Measurements from ENCODE around the gene CPVL. TPM values are rescaled to one million over a fixed set of nuclear protein-coding genes. Genes with fewer than 3 reads are reported as not detected.

The CPVL gene
- total RNA-seq, 2 experiments from 2014 or later = not detected

- no peaks in the 10 kb centered on the region for H3K4me1 ChIP-seq (ENCODE audit: insufficient read depth, low read length, poor library complexity, severe bottlenecking)
- H3K36me3 ChIP-seq (ENCODE audit: insufficient read depth, low read length) = no peaks in the 10 kb centered on the region
- H3K9me3 ChIP-seq (ENCODE audit: low read length) = no peaks in the 10 kb centered on the region
- no peak for DNase-seq (ENCODE audit: low spot score)
- no peak overlapping the region for H3K4me3 ChIP-seq (ENCODE audit: low read depth, low read length, poor library complexity, severe bottlenecking)
- CTCF ChIA-PET (ENCODE audit: unreplicated experiment) = no interaction called here
- no peaks in the 10 kb centered on the region for H3K9me2 ChIP-seq (ENCODE audit: insufficient read depth, low read length)
- H3K4me2 ChIP-seq (ENCODE audit: low read length) = no peak overlapping the region
- H3K79me2 ChIP-seq (ENCODE audit: insufficient read depth, low read depth, low read length) = no peaks in the 10 kb centered on the region
- BruUV-seq (replicated peaks) = no TSS peak
- POLR2A ChIA-PET = no interaction called here
- H2AFZ ChIP-seq (ENCODE audit: low read length) = no peak overlapping the region
- H4K20me1 ChIP-seq (ENCODE audit: insufficient read depth, low read length) = no peaks in the 10 kb centered on the region
- TF ChIP-seq, protein P1, sequence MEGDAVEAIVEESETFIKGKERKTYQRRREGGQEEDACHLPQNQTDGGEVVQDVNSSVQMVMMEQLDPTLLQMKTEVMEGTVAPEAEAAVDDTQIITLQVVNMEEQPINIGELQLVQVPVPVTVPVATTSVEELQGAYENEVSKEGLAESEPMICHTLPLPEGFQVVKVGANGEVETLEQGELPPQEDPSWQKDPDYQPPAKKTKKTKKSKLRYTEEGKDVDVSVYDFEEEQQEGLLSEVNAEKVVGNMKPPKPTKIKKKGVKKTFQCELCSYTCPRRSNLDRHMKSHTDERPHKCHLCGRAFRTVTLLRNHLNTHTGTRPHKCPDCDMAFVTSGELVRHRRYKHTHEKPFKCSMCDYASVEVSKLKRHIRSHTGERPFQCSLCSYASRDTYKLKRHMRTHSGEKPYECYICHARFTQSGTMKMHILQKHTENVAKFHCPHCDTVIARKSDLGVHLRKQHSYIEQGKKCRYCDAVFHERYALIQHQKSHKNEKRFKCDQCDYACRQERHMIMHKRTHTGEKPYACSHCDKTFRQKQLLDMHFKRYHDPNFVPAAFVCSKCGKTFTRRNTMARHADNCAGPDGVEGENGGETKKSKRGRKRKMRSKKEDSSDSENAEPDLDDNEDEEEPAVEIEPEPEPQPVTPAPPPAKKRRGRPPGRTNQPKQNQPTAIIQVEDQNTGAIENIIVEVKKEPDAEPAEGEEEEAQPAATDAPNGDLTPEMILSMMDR (conservative IDR thresholded peaks at IDR 0.05; ENCODE audit: low read length) = no peak
- no peak for TF ChIP-seq EZH2phosphoT487 (IDR thresholded peaks at IDR 0.05; ENCODE audit: borderline replicate concordance, low read depth, low read length)
- intact Hi-C loops (cut with micrococcal nuclease; ENCODE audit: unreplicated experiment) = no loop called here
- no peak overlapping the region for H3K27ac ChIP-seq (ENCODE audit: low read depth, low read length, poor library complexity, severe bottlenecking)
Measured at GRCh38 chr7:28955718-28956607, 190.4 kb downstream of the CPVL start.

DNA sequence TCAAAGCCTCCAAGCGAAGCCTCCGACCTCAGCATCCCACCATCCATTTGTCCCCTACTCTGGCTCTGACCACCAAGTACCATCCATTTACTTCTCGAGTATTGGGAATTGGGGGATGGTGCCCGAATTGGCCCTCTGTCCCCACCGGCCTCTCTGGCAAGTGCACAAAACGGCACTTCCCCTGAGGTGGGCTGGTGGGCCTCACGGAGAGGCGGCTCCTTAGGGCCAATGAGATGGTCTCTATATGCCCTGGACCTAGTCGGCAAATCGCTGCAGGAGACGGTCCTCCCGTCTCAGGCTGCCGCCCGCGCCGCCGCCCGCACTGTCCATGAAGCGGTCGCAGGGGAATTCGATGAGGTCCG is 191.0 kb downstream of the CPVL start:
- intact Hi-C loops (cut with micrococcal nuclease; ENCODE audit: unreplicated experiment) = no loop called here
- H3K36me3 ChIP-seq (ENCODE audit: insufficient read depth, low read length) = no peaks in the 10 kb centered on the region
- POLR2A ChIA-PET = no interaction called here
- no peak for DNase-seq (ENCODE audit: low spot score)
- no peaks in the 10 kb centered on the region for H3K4me1 ChIP-seq (ENCODE audit: insufficient read depth, low read length, poor library complexity, severe bottlenecking)
- no peak overlapping the region for H3K27ac ChIP-seq (ENCODE audit: low read depth, low read length, poor library complexity, severe bottlenecking)
- CTCF ChIA-PET (ENCODE audit: unreplicated experiment) = no interaction called here
- TF ChIP-seq EZH2phosphoT487 (IDR thresholded peaks at IDR 0.05; ENCODE audit: borderline replicate concordance, low read depth, low read length) = no peak
- TF ChIP-seq, protein P1 (conservative IDR thresholded peaks at IDR 0.05; ENCODE audit: low read length) = no peak
- H2AFZ ChIP-seq (ENCODE audit: low read length) = no peak overlapping the region
- no peaks in the 10 kb centered on the region for H4K20me1 ChIP-seq (ENCODE audit: insufficient read depth, low read length)
- no TSS peak for BruUV-seq (replicated peaks)
- H3K9me3 ChIP-seq (ENCODE audit: low read length) = no peaks in the 10 kb centered on the region
- H3K9me2 ChIP-seq (ENCODE audit: insufficient read depth, low read length) = no peaks in the 10 kb centered on the region
- no peaks in the 10 kb centered on the region for H3K79me2 ChIP-seq (ENCODE audit: insufficient read depth, low read depth, low read length)
- no peak overlapping the region for H3K4me3 ChIP-seq (ENCODE audit: low read depth, low read length, poor library complexity, severe bottlenecking)
- H3K4me2 ChIP-seq (ENCODE audit: low read length) = no peak overlapping the region

DNA sequence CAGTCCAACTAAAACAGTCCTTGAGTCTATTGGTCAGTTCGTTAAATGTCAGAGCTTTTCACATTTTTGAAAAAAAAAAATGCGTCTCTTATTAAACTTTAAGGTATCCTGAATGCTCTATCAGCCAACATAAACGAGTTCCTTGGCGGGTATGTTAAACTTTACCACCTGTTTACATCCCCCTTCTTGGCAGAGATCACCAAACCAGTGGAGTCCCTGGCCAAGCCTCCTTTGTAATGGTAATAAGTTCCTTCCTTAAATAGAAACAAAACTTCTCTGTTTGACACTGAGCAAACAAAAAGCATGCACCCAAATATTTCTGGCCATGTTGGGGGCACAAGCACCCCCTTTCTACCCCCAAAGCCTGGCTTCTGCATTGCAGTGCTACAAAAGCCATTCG is 191.4 kb downstream of the CPVL start:
- Histone ChIP-seq H3K4me2 (ENCODE audit: low read length) (no peak overlapping the region), H4K20me1 (ENCODE audit: insufficient read depth, low read length) (no peaks in the 10 kb centered on the region), H3K27ac (ENCODE audit: low read depth, low read length, poor library complexity, severe bottlenecking) (no peak overlapping the region), H3K4me3 (ENCODE audit: low read depth, low read length, poor library complexity, severe bottlenecking) (no peak overlapping the region), H3K36me3 (ENCODE audit: insufficient read depth, low read length) (no peaks in the 10 kb centered on the region), H3K9me2 (ENCODE audit: insufficient read depth, low read length) (no peaks in the 10 kb centered on the region), H3K4me1 (ENCODE audit: insufficient read depth, low read length, poor library complexity, severe bottlenecking) (no peaks in the 10 kb centered on the region), H3K79me2 (ENCODE audit: insufficient read depth, low read depth, low read length) (no peaks in the 10 kb centered on the region), H3K9me3 (ENCODE audit: low read length) (no peaks in the 10 kb centered on the region), H2AFZ (ENCODE audit: low read length) (no peak overlapping the region)
- ChIA-PET CTCF (ENCODE audit: unreplicated experiment) (no interaction called here), POLR2A (no interaction called here)
- intact Hi-C loops (cut with micrococcal nuclease; ENCODE audit: unreplicated experiment) = no loop called here
- TF ChIP-seq EZH2phosphoT487 (IDR thresholded peaks at IDR 0.05; ENCODE audit: borderline replicate concordance, low read depth, low read length) = no peak
- TF ChIP-seq, protein P1 (conservative IDR thresholded peaks at IDR 0.05; ENCODE audit: low read length) = no peak
- no TSS peak for BruUV-seq (replicated peaks)
- DNase-seq (ENCODE audit: low spot score) = no peak
